MM.1S (cell line): Measurements from ENCODE around the gene CYTH4.

Source experiments
- DNase-seq: peaks from one replicate; pipeline ENCODE4 v3.0.0-alpha.2; 2015
- H2AFZ ChIP-seq: fragments of 300-600 bp; sonication (generic); 2 replicates; pipeline ENCODE4 v1.6.0; 2016; ENCODE audit warnings: antibody characterized with exemption, low read length
- H3F3A ChIP-seq: fragments of 300-600 bp; sonication (generic); 2 replicates; pipeline ENCODE4 v1.6.1; 2016; ENCODE audit warnings: mild to moderate bottlenecking, antibody characterized with exemption, low read length, moderate library complexity, mixed read lengths; ENCODE audit not compliant: insufficient read depth
- H3K27ac ChIP-seq: fragments of 300-600 bp; sonication (generic); 2 replicates; pipeline ENCODE4 v1.5.1; 2016; ENCODE audit warnings: mild to moderate bottlenecking, low read length
- H3K27me3 ChIP-seq: fragments of 300-600 bp; sonication (generic); replicated peaks from 2 replicates; pipeline ENCODE4 v1.6.0; 2016; ENCODE audit warnings: low read length; ENCODE audit not compliant: insufficient read depth
- H3K36me3 ChIP-seq: fragments of 300-600 bp; sonication (generic); replicated peaks from 2 replicates; pipeline ENCODE4 v1.6.1; 2016; ENCODE audit warnings: mild to moderate bottlenecking, low read length, mixed read lengths; ENCODE audit not compliant: insufficient read depth
- H3K4me1 ChIP-seq: fragments of 300-600 bp; sonication (generic); 2 replicates; pipeline ENCODE4 v1.6.1; 2016; ENCODE audit warnings: low read length, mixed read lengths
- H3K4me2 ChIP-seq: fragments of 300-600 bp; sonication (generic); 2 replicates; pipeline ENCODE4 v1.6.0; 2016; ENCODE audit warnings: low read depth, low read length
- H3K4me3 ChIP-seq: fragments of 300-600 bp; sonication (generic); 2 replicates; pipeline ENCODE4 v1.5.1; 2016; ENCODE audit warnings: low read length, mixed read lengths
- H3K79me2 ChIP-seq: fragments of 300-600 bp; sonication (generic); 2 replicates; pipeline ENCODE4 v1.6.1; 2016; ENCODE audit warnings: mixed run types, low read length, mixed read lengths
- H3K9ac ChIP-seq: fragments of 300-600 bp; sonication (generic); 2 replicates; pipeline ENCODE4 v1.6.1; 2016; ENCODE audit warnings: low read length, mixed read lengths
- H3K9me2 ChIP-seq: fragments of 300-600 bp; sonication (generic); replicated peaks from 2 replicates; pipeline ENCODE4 v1.6.1; 2016; ENCODE audit warnings: mild to moderate bottlenecking, low read length, mixed read lengths; ENCODE audit not compliant: insufficient read depth
- H3K9me3 ChIP-seq: fragments of 300-600 bp; sonication (generic); replicated peaks from 2 replicates; pipeline ENCODE4 v1.6.1; 2016; ENCODE audit warnings: mild to moderate bottlenecking, low read length, mixed read lengths; ENCODE audit not compliant: insufficient read depth
- H4K20me1 ChIP-seq: fragments of 300-600 bp; sonication (generic); 2 replicates; pipeline ENCODE4 v1.6.1; 2016; ENCODE audit warnings: mild to moderate bottlenecking, low read length, moderate library complexity, mixed read lengths; ENCODE audit not compliant: insufficient read depth
- EZH2 ChIP-seq: fragments of 300-600 bp; sonication (generic); optimal IDR thresholded peaks from 2 replicates; pipeline ENCODE3; 2017; ENCODE audit warnings: low read depth, mild to moderate bottlenecking, antibody characterized with exemption, low read length, mixed read lengths
- EZH2phosphoT487 ChIP-seq: fragments of 300-600 bp; sonication (generic); IDR thresholded peaks from 2 replicates; pipeline ENCODE4 v1.6.1; 2018; ENCODE audit warnings: antibody characterized with exemption, low read length
- TF ChIP-seq, protein P1 (sequence below): fragments of 300-600 bp; sonication (generic); IDR thresholded peaks from 2 replicates; pipeline ENCODE4 v1.5.1; 2016; ENCODE audit warnings: antibody characterized with exemption, low read length, mixed read lengths

Gene CYTH4

DNA sequence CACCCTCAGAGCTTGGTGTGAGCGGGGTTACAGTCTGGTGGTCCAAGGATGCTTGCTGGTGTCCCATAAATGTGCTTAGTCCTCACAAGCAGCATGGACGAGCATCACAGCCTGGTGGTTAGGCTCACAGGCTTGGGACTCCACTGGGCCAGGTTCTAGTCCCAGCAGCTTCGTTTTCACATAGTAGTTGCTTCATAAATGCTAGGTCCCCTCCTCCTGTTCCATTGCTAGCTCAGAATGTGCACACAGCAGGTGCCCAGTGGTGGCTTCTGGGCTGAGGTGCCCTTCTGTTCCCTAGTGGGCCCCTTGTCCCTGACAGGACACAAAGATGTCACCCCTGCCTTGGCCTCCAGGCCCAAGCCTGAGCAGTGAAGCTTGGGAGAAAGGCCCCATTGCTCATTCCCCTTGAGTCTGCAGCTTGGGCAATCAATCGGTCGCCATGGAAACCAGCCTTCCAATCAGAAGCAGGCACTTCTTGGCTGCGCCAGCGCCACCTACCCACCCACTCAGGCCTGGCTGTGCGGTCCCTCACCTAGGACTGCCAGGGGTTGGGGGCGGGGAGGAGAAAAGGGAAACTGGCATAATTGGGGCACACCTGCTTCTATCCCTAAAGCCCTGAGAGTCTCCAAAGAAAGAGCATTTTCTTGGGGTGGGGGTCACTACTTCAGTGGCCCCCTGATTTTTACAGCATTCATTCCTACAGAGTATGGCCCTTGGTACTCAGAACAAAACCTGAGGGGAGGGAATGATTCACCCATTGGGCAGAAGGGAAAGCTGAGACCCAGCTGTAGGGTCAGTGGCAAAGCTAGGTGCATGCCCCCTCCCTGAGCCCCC, 48.1 kb downstream of the CYTH4 start:
- DNase-seq: peak; percentile 53
- no peak overlapping the region for H3K9ac ChIP-seq
- H2AFZ ChIP-seq: no peak overlapping the region
- H3K4me3 ChIP-seq: no peak overlapping the region
- no peak overlapping the region for H3K27ac ChIP-seq
- no peaks in the 10 kb centered on the region for H3K9me2 ChIP-seq
- H3K36me3 ChIP-seq: no peaks in the 10 kb centered on the region
- H3K27me3 ChIP-seq: peaks cover 95% of the 10 kb centered on the region
- no peaks in the 10 kb centered on the region for H4K20me1 ChIP-seq
- H3K9me3 ChIP-seq: no peaks in the 10 kb centered on the region
- no peaks in the 10 kb centered on the region for H3K79me2 ChIP-seq
- H3K4me2 ChIP-seq: no peak overlapping the region
- TF ChIP-seq EZH2phosphoT487: no peak
- TF ChIP-seq, protein P1, sequence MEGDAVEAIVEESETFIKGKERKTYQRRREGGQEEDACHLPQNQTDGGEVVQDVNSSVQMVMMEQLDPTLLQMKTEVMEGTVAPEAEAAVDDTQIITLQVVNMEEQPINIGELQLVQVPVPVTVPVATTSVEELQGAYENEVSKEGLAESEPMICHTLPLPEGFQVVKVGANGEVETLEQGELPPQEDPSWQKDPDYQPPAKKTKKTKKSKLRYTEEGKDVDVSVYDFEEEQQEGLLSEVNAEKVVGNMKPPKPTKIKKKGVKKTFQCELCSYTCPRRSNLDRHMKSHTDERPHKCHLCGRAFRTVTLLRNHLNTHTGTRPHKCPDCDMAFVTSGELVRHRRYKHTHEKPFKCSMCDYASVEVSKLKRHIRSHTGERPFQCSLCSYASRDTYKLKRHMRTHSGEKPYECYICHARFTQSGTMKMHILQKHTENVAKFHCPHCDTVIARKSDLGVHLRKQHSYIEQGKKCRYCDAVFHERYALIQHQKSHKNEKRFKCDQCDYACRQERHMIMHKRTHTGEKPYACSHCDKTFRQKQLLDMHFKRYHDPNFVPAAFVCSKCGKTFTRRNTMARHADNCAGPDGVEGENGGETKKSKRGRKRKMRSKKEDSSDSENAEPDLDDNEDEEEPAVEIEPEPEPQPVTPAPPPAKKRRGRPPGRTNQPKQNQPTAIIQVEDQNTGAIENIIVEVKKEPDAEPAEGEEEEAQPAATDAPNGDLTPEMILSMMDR: peak; percentile 19
- no peak for TF ChIP-seq EZH2
- H3K4me1 ChIP-seq: no peaks in the 10 kb centered on the region
- H3F3A ChIP-seq: no peaks in the 10 kb centered on the region

DNA sequence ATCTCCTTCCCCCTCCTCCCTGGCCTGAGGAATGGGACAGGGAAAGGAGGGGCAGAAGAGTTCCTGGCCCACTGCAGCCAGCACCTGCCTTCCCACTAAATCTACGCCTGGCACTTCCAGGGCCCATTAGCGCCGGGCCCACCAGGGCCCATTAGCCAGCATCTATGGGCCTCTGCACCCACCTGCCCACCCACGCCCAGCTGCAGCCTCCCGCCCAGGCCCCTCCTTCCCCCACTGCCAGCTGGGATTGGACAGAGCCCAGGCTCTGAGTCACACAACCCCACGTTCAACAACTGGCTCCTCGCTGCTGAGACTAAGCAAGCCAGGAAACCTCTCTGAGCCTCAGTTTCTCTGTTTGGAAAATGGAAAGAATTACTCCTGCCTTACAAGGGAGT, 48.7 kb downstream of the CYTH4 start:
- H3K4me2 ChIP-seq: no peak overlapping the region
- no peaks in the 10 kb centered on the region for H3K4me1 ChIP-seq
- H3F3A ChIP-seq: no peaks in the 10 kb centered on the region
- no peaks in the 10 kb centered on the region for H4K20me1 ChIP-seq
- no peaks in the 10 kb centered on the region for H3K36me3 ChIP-seq
- DNase-seq: no peak
- H3K27me3 ChIP-seq: peaks cover 95% of the 10 kb centered on the region
- no peak overlapping the region for H3K9ac ChIP-seq
- H3K79me2 ChIP-seq: no peaks in the 10 kb centered on the region
- no peaks in the 10 kb centered on the region for H3K9me2 ChIP-seq
- no peak for TF ChIP-seq EZH2phosphoT487
- TF ChIP-seq EZH2: no peak
- TF ChIP-seq, protein P1: no peak
- H3K9me3 ChIP-seq: no peaks in the 10 kb centered on the region
- H3K4me3 ChIP-seq: no peak overlapping the region
- H3K27ac ChIP-seq: no peak overlapping the region
- H2AFZ ChIP-seq: no peak overlapping the region

DNA sequence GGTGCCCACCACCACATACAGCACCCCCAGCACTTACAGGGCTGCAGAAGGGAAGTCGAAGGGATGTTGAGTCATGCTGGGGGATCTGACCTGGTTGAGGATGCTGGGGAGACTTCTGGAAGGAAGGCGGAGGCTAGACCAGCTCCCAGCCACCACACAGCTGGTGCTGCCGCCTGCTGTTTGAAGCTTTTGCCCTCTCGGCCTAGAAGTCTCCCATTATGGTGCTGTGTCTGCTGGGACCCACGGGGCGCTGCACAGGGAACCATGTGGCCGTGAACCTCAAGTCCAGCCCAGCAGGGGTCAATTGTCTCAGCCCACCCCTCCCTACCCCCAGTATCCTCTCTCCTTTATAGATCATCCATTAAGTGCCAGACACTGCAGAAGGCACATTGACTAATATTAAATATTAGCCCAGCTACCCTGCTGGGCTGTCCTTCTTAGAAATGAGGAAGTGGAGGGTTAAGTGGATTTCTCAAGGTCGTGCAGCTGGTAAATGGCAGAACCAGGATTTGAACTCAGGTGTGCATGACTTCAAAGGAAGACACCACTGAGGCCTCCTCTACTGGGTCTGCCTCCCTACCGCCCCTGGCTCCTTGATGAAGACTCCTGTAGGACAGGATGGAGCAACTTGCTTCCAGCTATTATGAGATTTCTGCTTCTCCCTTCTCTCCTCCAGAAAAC, 49.7 kb downstream of the CYTH4 start:
- Histone ChIP-seq H3K4me1 (no peaks in the 10 kb centered on the region), H3K9ac (no peak overlapping the region), H3K4me2 (no peak overlapping the region), H3K79me2 (no peaks in the 10 kb centered on the region), H3K9me2 (no peaks in the 10 kb centered on the region), H3K4me3 (no peak overlapping the region), H3K27me3 (peaks cover 95% of the 10 kb centered on the region), H3F3A (no peaks in the 10 kb centered on the region), H3K9me3 (no peaks in the 10 kb centered on the region), H2AFZ (no peak overlapping the region), H4K20me1 (no peaks in the 10 kb centered on the region), H3K27ac (no peak overlapping the region), H3K36me3 (no peaks in the 10 kb centered on the region)
- TF ChIP-seq EZH2phosphoT487 (no peak), EZH2 (no peak)
- TF ChIP-seq, protein P1: no peak
- no peak for DNase-seq
